ENCODE data around the gene CHURC1.

CHURC1 gene

DNA sequence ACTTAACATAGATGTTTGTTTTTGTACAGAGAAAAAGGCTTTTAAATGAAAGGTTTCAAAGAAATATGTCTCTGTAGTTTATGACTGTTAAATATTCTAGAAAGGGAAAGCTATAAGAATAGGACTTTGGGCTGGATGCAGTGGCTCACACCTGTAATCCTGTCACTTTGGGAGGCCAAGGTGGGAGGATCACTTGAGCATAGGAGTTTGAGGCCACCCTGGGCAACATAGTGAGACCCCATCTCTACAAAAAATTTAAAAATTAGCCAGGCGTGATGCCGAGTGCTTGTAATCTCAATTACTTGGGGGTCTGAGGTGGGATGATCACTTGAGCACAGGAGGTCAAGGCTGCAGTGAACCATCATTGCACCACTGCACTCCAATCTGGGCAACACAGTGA is 16.9 kb downstream of the CHURC1 start:
- Histone ChIP-seq H3K4me2 (ENCODE audit: low read length) (no peak overlapping the region), H3F3A (ENCODE audit: control insufficient read depth, insufficient read depth) (no peaks in the 10 kb centered on the region), H3K79me2 (ENCODE audit: control insufficient read depth, low read length) (peaks cover 14% of the 10 kb centered on the region), H3K4me3 (ENCODE audit: low read length) (no peak overlapping the region), H4K20me1 (ENCODE audit: control insufficient read depth, insufficient read depth, low read depth, low read length) (no peaks in the 10 kb centered on the region), H3K27me3 (ENCODE audit: control insufficient read depth, low read length) (no peaks in the 10 kb centered on the region), H3K9me2 (replicated peaks; ENCODE audit: control insufficient read depth, low read length) (no peaks in the 10 kb centered on the region), H3K36me3 (ENCODE audit: control insufficient read depth, low read length) (peaks cover 87% of the 10 kb centered on the region), H3K27ac (ENCODE audit: low read depth, low read length) (no peak overlapping the region), H3K9me3 (ENCODE audit: control insufficient read depth, insufficient read depth, low read length) (no peaks in the 10 kb centered on the region), H3K4me1 (ENCODE audit: control insufficient read depth, low read length) (peaks cover 23% of the 10 kb centered on the region)
- TF ChIP-seq EZH2phosphoT487 (IDR thresholded peaks at IDR 0.05; ENCODE audit: borderline replicate concordance, low read length), result no peak
- TF ChIP-seq, protein P1, sequence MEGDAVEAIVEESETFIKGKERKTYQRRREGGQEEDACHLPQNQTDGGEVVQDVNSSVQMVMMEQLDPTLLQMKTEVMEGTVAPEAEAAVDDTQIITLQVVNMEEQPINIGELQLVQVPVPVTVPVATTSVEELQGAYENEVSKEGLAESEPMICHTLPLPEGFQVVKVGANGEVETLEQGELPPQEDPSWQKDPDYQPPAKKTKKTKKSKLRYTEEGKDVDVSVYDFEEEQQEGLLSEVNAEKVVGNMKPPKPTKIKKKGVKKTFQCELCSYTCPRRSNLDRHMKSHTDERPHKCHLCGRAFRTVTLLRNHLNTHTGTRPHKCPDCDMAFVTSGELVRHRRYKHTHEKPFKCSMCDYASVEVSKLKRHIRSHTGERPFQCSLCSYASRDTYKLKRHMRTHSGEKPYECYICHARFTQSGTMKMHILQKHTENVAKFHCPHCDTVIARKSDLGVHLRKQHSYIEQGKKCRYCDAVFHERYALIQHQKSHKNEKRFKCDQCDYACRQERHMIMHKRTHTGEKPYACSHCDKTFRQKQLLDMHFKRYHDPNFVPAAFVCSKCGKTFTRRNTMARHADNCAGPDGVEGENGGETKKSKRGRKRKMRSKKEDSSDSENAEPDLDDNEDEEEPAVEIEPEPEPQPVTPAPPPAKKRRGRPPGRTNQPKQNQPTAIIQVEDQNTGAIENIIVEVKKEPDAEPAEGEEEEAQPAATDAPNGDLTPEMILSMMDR (IDR thresholded peaks at IDR 0.05; ENCODE audit: low read depth, low read length, poor library complexity, severe bottlenecking), result no peak

DNA sequence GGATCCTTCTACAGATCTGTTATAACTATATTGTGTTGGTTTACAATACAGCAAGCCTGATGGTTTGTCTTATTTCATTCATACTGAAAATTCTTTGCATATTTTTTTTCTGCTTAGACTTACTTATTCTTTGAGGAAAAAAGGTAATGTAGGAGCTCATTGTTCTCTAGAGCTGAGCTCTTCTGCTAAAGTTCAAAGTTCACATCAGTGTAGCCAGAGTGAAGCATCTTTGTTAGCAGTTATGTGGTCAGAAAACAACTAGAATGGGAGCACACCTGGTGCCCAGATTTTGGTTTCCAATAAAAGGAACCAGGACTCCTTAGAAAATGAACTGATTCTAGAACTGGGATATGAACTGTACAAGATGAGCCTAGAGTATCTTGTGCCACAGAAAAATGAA is 18.0 kb downstream of the CHURC1 start:
- Histone ChIP-seq H3K4me2 (ENCODE audit: low read length) (no peak overlapping the region), H3K27me3 (ENCODE audit: control insufficient read depth, low read length) (no peaks in the 10 kb centered on the region), H4K20me1 (ENCODE audit: control insufficient read depth, insufficient read depth, low read depth, low read length) (no peaks in the 10 kb centered on the region), H3K9me2 (replicated peaks; ENCODE audit: control insufficient read depth, low read length) (no peaks in the 10 kb centered on the region), H3K27ac (ENCODE audit: low read depth, low read length) (no peak overlapping the region), H3K4me3 (ENCODE audit: low read length) (no peak overlapping the region), H3F3A (ENCODE audit: control insufficient read depth, insufficient read depth) (no peaks in the 10 kb centered on the region), H3K36me3 (ENCODE audit: control insufficient read depth, low read length) (peaks cover 78% of the 10 kb centered on the region), H3K4me1 (ENCODE audit: control insufficient read depth, low read length) (peaks cover 14% of the 10 kb centered on the region), H3K79me2 (ENCODE audit: control insufficient read depth, low read length) (peaks cover 9% of the 10 kb centered on the region; the same call in 1 of the 2 replicates), H3K9me3 (ENCODE audit: control insufficient read depth, insufficient read depth, low read length) (no peaks in the 10 kb centered on the region)
- TF ChIP-seq, protein P1 (IDR thresholded peaks at IDR 0.05; ENCODE audit: low read depth, low read length, poor library complexity, severe bottlenecking), result no peak
- no peak for TF ChIP-seq EZH2phosphoT487 (IDR thresholded peaks at IDR 0.05; ENCODE audit: borderline replicate concordance, low read length)

DNA sequence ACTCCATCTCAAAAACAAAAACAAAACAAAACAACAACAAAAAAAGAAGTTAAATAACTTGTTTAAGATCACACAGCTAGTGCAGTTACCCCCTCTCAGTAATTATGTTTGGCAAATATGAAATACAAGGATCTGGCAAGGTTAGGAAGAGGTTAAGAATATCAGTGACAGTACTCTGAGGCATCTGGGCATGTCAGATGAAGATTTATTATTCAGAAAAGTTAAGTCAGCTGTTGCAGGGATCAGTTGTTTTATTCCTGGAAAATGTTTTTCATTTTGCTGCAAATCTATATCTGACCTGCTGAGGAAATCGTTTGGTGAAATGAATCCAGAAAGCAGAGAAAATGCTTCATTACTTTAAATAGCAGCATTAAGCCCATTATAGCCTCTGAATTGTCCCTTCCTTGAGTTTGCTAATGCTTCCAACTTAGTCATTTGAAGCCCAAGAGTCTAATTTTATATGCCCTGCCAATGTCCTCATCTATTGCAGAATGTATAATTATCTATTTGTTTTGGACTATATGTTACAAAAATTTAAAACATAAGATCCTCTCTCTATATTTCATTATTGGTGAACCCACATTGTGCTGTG is 20.2 kb downstream of the CHURC1 start:
- Histone ChIP-seq H3K9me2 (replicated peaks; ENCODE audit: control insufficient read depth, low read length) (no peaks in the 10 kb centered on the region), H4K20me1 (ENCODE audit: control insufficient read depth, insufficient read depth, low read depth, low read length) (no peaks in the 10 kb centered on the region), H3K27ac (ENCODE audit: low read depth, low read length) (no peak overlapping the region), H3K36me3 (ENCODE audit: control insufficient read depth, low read length) (peaks cover 65% of the 10 kb centered on the region), H3K79me2 (ENCODE audit: control insufficient read depth, low read length) (peaks cover 1% of the 10 kb centered on the region; the same call in 1 of the 2 replicates), H3K9me3 (ENCODE audit: control insufficient read depth, insufficient read depth, low read length) (no peaks in the 10 kb centered on the region), H3K4me1 (ENCODE audit: control insufficient read depth, low read length) (no peaks in the 10 kb centered on the region), H3F3A (ENCODE audit: control insufficient read depth, insufficient read depth) (no peaks in the 10 kb centered on the region), H3K4me2 (ENCODE audit: low read length) (no peak overlapping the region), H3K4me3 (ENCODE audit: low read length) (no peak overlapping the region), H3K27me3 (ENCODE audit: control insufficient read depth, low read length) (no peaks in the 10 kb centered on the region)
- TF ChIP-seq, protein P1 (IDR thresholded peaks at IDR 0.05; ENCODE audit: low read depth, low read length, poor library complexity, severe bottlenecking), result no peak
- no peak for TF ChIP-seq EZH2phosphoT487 (IDR thresholded peaks at IDR 0.05; ENCODE audit: borderline replicate concordance, low read length)

All from DOHH2 (cell line).